ENCODE measurements around the gene NCAPG. TPM values are rescaled to one million over a fixed set of nuclear protein-coding genes. Genes with fewer than 3 reads are reported as not detected.
A peak's percentile ranks its signal among the peaks of the same experiment; 100 is the strongest.

NCAPG gene
- total and polyA plus RNA-seq, 10 donors, result 1.1 to 10.2 (median 3.8) TPM

DNA sequence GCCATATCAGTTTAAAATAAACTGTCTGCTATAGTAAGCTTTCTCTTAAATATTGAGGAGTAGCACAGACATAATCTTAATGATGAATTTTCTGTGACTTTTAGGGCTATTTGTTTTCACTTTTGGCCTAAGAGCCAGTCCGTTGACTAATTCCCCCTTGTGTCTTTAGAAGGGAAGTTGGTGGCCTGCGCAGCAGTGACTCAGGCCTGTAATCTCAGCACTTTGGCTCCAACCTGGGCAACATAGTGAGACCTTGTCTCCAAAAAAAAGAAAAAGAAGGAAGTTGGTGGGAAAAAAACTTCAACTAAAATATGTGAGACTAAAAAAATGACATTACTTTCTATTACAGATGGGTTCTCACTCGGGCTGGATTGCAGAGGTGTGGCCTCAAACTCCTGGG lies 3.4 kb downstream of the NCAPG start:
- 50 to 66% (median 55%) methylated on average over 3 of the region's 3 CpGs for WGBS, 5 donors

DNA sequence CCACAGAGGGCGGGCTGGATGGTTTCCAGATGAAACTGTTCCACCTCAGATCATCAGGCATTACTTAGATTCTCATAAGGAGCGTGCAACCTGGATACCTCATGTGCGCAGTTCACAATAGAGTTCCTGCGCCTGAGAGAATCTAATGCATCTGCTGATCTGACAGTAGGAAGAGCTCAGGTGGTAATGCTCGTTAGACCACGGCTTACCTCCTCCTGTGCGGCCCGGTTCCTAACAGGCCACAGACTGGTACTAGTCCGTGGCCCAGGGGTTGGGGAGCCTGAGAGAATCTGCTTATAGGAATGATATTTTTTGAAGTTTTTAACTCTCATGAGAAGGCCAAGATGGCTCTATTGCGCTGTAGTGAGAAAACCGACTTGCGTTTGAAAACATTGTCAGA lies 5.4 kb downstream of the NCAPG start:
- Histone ChIP-seq H3K27ac (no peak overlapping the region), H3K4me3 (no peak overlapping the region), H3K36me3 (peaks cover 0 to 8% (median 0%) of the 10 kb centered on the region in 6 donors), H3K4me1 (peaks cover 0 to 22% (median 6%) of the 10 kb centered on the region in 6 donors), H3K27me3 (replicated peaks in 1 of 7) (no peaks in the 10 kb centered on the region), H3K9me3 (no peaks in the 10 kb centered on the region)
- TF ChIP-seq POLR2AphosphoS5 (IDR thresholded peaks at IDR 0.05) (no peak), POLR2A (IDR thresholded peaks at IDR 0.05) (no peak)
- TF ChIP-seq, protein P1, sequence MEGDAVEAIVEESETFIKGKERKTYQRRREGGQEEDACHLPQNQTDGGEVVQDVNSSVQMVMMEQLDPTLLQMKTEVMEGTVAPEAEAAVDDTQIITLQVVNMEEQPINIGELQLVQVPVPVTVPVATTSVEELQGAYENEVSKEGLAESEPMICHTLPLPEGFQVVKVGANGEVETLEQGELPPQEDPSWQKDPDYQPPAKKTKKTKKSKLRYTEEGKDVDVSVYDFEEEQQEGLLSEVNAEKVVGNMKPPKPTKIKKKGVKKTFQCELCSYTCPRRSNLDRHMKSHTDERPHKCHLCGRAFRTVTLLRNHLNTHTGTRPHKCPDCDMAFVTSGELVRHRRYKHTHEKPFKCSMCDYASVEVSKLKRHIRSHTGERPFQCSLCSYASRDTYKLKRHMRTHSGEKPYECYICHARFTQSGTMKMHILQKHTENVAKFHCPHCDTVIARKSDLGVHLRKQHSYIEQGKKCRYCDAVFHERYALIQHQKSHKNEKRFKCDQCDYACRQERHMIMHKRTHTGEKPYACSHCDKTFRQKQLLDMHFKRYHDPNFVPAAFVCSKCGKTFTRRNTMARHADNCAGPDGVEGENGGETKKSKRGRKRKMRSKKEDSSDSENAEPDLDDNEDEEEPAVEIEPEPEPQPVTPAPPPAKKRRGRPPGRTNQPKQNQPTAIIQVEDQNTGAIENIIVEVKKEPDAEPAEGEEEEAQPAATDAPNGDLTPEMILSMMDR (IDR thresholded peaks at IDR 0.05 in 8 of 11, conservative IDR thresholded peaks at IDR 0.05 in 3 of 11), result no peak
- DNase-seq, result no peak
- intact Hi-C loops (cut with DNase I; ENCODE audit: low total_unique reads), result loop anchor here (5.0 to 10.0 kb wide), 2 partner anchors 209 to 551 kb away; partner anchors contain the start of gene LCORL
- WGBS, 5 donors, result 96 to 98% (median 97%) methylated on average over 10 to 12 of the region's 12 CpGs

More for the DNA sequence above, 3.4 kb downstream of the NCAPG start:
- Histone ChIP-seq H3K27me3 (replicated peaks in 1 of 7) (no peaks in the 10 kb centered on the region), H3K27ac (peak overlapping the region in 2 of 8 donors; percentile 4 to 48), H3K4me1 (peaks cover 3 to 36% (median 17%) of the 10 kb centered on the region in 6 donors), H3K9me3 (no peaks in the 10 kb centered on the region), H3K36me3 (peaks cover 0 to 8% (median 0%) of the 10 kb centered on the region in 6 donors), H3K4me3 (no peak overlapping the region)
- no peak for DNase-seq
- no peak for TF ChIP-seq POLR2A (IDR thresholded peaks at IDR 0.05)
- TF ChIP-seq, protein P1 (IDR thresholded peaks at IDR 0.05 in 8 of 11, conservative IDR thresholded peaks at IDR 0.05 in 3 of 11), result no peak
- no peak for TF ChIP-seq POLR2AphosphoS5 (IDR thresholded peaks at IDR 0.05)
- intact Hi-C loops (cut with DNase I; ENCODE audit: low total_unique reads), result loop anchor here (10.0 kb wide), 1 partner anchor 211 kb away; the partner anchor contains the start of gene LCORL

DNA sequence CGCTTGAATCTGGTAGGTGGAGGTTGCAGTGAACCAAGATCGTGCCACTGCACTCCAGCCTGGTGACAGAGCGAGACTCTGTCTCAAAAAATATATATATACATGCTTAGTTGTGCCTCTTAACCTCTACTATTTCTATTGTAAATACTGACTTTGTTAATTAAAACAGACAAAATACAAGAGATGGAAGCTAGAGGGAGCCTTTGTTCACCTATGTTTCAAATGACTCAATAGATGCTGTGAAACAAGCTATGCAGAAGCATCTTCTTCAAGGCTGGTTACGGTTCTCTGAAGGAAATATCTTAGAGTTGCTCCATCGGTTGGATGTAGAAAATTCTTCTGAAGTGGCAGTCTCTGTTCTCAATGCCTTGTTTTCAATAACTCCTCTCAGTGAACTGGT lies 6.2 kb downstream of the NCAPG start:
- H3K9me3 ChIP-seq, result no peaks in the 10 kb centered on the region
- 51 to 66% (median 59%) methylated on average over 5 of the region's 5 CpGs for WGBS, 5 donors
- peaks cover 0 to 13% (median 0%) of the 10 kb centered on the region in 6 donors for H3K4me1 ChIP-seq
- DNase-seq, result no peak
- H3K27me3 ChIP-seq (replicated peaks in 1 of 7), result no peaks in the 10 kb centered on the region
- intact Hi-C loops (cut with DNase I; ENCODE audit: low total_unique reads), result loop anchor here (5.0 to 10.0 kb wide), 2 partner anchors 208 to 550 kb away; partner anchors contain the start of gene LCORL
- no peak overlapping the region for H3K4me3 ChIP-seq
- H3K36me3 ChIP-seq, result peaks cover 0 to 8% (median 0%) of the 10 kb centered on the region in 6 donors
- no peak overlapping the region for H3K27ac ChIP-seq
- no peak for TF ChIP-seq POLR2A (IDR thresholded peaks at IDR 0.05)
- TF ChIP-seq, protein P1 (IDR thresholded peaks at IDR 0.05 in 8 of 11, conservative IDR thresholded peaks at IDR 0.05 in 3 of 11), result peak in 10 of 11 experiments; percentile 3 to 65 (median 50)

DNA sequence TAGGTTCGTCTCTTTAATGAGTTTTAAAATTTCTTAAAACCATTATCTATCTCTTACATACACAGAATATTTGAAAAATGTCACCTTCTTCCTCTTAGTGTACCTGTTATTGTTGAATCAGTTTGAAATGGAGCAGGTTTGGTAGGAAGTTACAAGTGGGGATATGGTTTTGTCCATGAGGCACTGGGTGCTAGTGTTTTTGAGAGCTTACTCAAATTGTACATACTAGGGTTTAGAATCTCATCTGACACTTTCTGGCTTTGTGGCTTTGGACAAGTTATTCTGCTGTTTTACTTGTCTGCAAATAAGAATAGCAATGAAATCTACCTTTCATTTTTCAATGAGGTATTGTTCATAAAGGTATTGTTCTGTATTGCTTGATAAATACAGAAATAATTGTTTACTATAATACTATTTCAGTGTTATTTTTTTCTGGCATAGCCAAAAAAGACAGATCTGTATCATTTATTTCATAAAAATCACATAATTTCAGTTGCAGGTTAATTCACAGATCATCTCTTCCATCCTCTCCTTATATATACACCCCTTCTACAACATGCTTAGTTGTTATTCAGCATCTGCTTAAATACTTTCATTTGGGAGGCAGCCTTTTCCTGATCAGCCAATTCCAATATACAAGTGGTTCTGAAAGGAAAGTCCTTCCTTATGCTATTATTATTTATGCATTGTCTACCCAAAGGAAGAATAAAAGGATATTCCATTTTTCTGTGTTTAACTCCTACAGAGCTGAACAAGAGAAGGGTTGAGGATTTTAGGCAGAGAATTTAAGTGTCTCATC lies 13.3 kb downstream of the NCAPG start:
- no peak overlapping the region for H3K27ac ChIP-seq
- no peak for TF ChIP-seq POLR2A (IDR thresholded peaks at IDR 0.05)
- TF ChIP-seq, protein P1 (IDR thresholded peaks at IDR 0.05 in 8 of 11, conservative IDR thresholded peaks at IDR 0.05 in 3 of 11), result no peak
- TF ChIP-seq POLR2AphosphoS5 (IDR thresholded peaks at IDR 0.05), result no peak
- H3K27me3 ChIP-seq (replicated peaks in 1 of 7), result no peaks in the 10 kb centered on the region
- DNase-seq, result no peak
- no peaks in the 10 kb centered on the region for H3K4me1 ChIP-seq
- H3K36me3 ChIP-seq, result peaks cover 0 to 7% (median 0%) of the 10 kb centered on the region in 6 donors
- H3K9me3 ChIP-seq, result no peaks in the 10 kb centered on the region
- no peak overlapping the region for H3K4me3 ChIP-seq
- intact Hi-C loops (cut with DNase I; ENCODE audit: low total_unique reads), result no loop called here
- WGBS, 5 donors, result 81 to 91% (median 88%) methylated on average over 1 of the region's 1 CpG

Data from spleen (tissue), 11 donors.